NOMO-1 (cell line): ENCODE data around the gene NKAIN4.

ENCODE experiments used
- DNase-seq, 2 experiments: peaks; one replicate each; lab custom pipeline; 2025; ENCODE audit not compliant: unreplicated experiment in 2 of 2; lab: John Stamatoyannopoulos, UW

The NKAIN4 gene

GRCh38 chr20:63198606-63199005 is 55.7 kb downstream of the NKAIN4 start:
- DNase-seq = no peak

- no peak for DNase-seq
Observed at GRCh38 chr20:63196768-63197470, 57.3 kb downstream of the NKAIN4 start.

GRCh38 chr20:63194797-63195173 is 59.5 kb downstream of the NKAIN4 start:
- DNase-seq = no peak

- no peak for DNase-seq
Observed at GRCh38 chr20:63194007-63194796, 60.1 kb downstream of the NKAIN4 start.

GRCh38 chr20:63192721-63193120 is 61.5 kb downstream of the NKAIN4 start:
- no peak for DNase-seq

- no peak for DNase-seq
Observed at GRCh38 chr20:63191400-63191799, 62.9 kb downstream of the NKAIN4 start.

GRCh38 chr20:63190828-63191227 is 63.4 kb downstream of the NKAIN4 start:
- DNase-seq = no peak
